GM12878 (cell line): ENCODE data around the gene KCNG3.

Experiments
- CTCF ChIP-seq, 3 experiments: IDR thresholded peaks in 2 of 3; conservative IDR thresholded peaks in 1 of 3; 2 replicates each; pipeline ENCODE4 v1.5.1; 2011; ENCODE audit warnings: low read depth in 3 of 3, low read length in 3 of 3, mild to moderate bottlenecking in 3 of 3, control low read depth in 2 of 3, moderate library complexity in 2 of 3, inconsistent platforms in 1 of 3, mixed read lengths in 1 of 3; ENCODE audit not compliant: control insufficient read depth in 2 of 3, insufficient read depth in 1 of 3; ENCODE audit errors: extremely low read depth in 1 of 3
- POLR2A ChIP-seq: IDR thresholded peaks from 2 replicates; pipeline ENCODE4 v1.6.1; 2011; ENCODE audit warnings: low read depth, mild to moderate bottlenecking, low read length
- SMAD5 ChIP-seq: IDR thresholded peaks from 2 replicates; pipeline ENCODE4 v1.6.1; 2016; ENCODE audit warnings: antibody characterized with exemption, low read depth

GRCh38 chr2:42510608-42511243 is 16.9 kb upstream of the KCNG3 start:
- TF ChIP-seq POLR2A (no peak), SMAD5 (no peak), CTCF (IDR thresholded peaks at IDR 0.05 in 2 of 3, conservative IDR thresholded peaks at IDR 0.05 in 1 of 3; ENCODE audit: control insufficient read depth in 2 of 3, extremely low read depth in 1 of 3, insufficient read depth in 1 of 3, low read depth in 3 of 3, low read length in 3 of 3) (no peak)
